GM12864 (cell line): ENCODE measurements around the gene RSRC2.
A peak's percentile ranks its signal among the peaks of the same experiment; 100 is the strongest.
"Not testable (repeated sequence)": the region's sequence is repeated elsewhere in the genome, so short reads cannot be mapped to it uniquely, and the experiment has no call there.

Experiments used
- DNase-seq: peaks from one replicate; pipeline ENCODE4 v3.0.0-alpha.2; 2011; ENCODE audit warnings: low read depth
- H3K4me3 ChIP-seq: 2 replicates; pipeline ENCODE4 v1.5.1; 2011; ENCODE audit warnings: mild to moderate bottlenecking, low read depth, low read length, control low read depth
- TF ChIP-seq, protein P1 (sequence below): IDR thresholded peaks from 2 replicates; pipeline ENCODE4 v1.5.1; 2011; ENCODE audit warnings: low read depth, mild to moderate bottlenecking, moderate library complexity, low read length, control low read depth, inconsistent platforms; ENCODE audit errors: missing control alignments

Gene RSRC2

GRCh38 chr12:122500685-122501488, 25.8 kb downstream of the RSRC2 start, which contains the start of gene ZCCHC8:
TSS of gene ZCCHC8 (minus strand) at chr12:122500932. CDS start at chr12:122500840, 92 bp downstream.
- TF ChIP-seq, protein P1, sequence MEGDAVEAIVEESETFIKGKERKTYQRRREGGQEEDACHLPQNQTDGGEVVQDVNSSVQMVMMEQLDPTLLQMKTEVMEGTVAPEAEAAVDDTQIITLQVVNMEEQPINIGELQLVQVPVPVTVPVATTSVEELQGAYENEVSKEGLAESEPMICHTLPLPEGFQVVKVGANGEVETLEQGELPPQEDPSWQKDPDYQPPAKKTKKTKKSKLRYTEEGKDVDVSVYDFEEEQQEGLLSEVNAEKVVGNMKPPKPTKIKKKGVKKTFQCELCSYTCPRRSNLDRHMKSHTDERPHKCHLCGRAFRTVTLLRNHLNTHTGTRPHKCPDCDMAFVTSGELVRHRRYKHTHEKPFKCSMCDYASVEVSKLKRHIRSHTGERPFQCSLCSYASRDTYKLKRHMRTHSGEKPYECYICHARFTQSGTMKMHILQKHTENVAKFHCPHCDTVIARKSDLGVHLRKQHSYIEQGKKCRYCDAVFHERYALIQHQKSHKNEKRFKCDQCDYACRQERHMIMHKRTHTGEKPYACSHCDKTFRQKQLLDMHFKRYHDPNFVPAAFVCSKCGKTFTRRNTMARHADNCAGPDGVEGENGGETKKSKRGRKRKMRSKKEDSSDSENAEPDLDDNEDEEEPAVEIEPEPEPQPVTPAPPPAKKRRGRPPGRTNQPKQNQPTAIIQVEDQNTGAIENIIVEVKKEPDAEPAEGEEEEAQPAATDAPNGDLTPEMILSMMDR, result peak; percentile 16
- peak; percentile 98 for DNase-seq
- H3K4me3 ChIP-seq, result peak within 1 kb of the TSS; percentile 97

DNA sequence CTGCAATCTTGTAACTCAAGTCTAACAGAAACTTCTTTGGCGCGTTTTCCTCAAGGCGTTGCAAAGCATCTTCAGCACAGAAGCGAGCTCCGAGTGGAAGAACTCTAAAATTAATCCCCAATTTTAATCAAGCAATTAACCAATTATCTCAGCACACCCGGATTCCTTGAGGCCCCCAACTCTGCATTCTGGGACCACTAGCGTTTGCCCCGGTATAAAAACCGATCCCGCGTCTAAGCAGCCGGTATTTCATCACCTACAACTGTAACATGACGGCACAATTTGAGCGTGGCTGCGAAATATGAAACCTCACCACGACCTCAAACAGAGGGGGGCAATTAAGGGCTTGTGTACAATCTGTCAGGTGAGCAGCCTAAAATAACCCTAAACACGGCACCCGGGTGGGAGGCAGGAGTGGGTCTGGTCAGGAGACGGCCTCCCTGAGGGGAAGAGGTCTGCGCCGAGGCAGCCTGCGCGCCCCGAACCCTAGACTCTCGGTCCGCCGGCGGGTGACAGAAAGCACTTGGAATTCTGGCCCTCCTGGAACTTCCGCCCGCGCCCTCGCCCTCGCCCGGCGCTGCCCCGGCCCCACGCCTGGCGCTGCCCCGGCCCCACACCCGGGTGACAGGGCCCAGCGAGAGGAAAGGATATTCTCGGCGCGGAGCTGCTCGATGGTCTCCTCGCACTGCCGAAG, 26.6 kb downstream of the RSRC2 start:
- TF ChIP-seq, protein P1, result no peak
- H3K4me3 ChIP-seq, result peak overlapping the region; percentile 97
- no peak for DNase-seq

GRCh38 chr12:122495258-122495657, 31.5 kb downstream of the RSRC2 start:
- H3K4me3 ChIP-seq, result no peak overlapping the region
- TF ChIP-seq, protein P1, result no peak
- no peak for DNase-seq

- not testable (repeated sequence) for DNase-seq, H3K4me3 ChIP-seq
Measured at GRCh38 chr12:122493222-122493621, 33.5 kb downstream of the RSRC2 start.

DNA sequence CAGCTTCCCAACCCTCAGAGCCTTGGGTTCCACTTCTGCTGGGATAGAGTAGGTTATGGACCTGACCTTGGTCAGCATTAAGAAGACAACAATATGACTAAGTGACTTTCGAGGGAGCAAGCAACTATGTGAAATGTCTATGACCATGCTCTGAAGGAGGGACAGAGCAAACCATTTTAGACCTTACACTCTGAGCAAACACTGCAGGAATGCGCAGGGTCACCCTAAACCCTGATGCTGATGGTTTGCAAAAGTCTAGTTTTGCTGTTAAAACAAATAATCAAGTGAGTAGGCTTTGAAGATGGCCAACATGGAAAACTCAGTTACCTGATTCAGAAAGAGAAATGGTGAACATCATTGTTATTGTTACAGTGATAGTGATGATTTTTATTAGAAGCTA, 34.7 kb downstream of the RSRC2 start:
- H3K4me3 ChIP-seq, result no peak overlapping the region
- TF ChIP-seq, protein P1, result no peak
- DNase-seq, result no peak

DNA sequence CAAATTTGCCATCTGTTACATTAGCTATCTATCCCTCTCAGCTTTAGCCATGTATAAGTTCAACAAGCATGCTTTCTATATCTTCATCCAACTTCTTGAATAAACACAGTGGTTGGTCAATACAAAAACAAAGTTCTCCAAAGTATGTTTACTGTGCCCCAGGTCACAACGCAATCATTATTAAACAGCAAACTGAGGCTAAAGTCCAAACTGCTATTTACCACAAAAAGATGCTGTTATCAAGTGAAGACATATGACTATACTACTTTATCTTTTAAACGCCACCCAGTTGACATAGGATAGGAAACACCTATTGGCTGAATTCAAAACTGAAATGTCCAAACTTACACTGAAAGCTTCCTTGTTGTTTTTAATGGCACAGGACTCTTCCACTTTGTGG, 37.7 kb downstream of the RSRC2 start:
- no peak overlapping the region for H3K4me3 ChIP-seq
- TF ChIP-seq, protein P1, result no peak
- DNase-seq, result no peak

GRCh38 chr12:122487807-122488206, 38.9 kb downstream of the RSRC2 start:
- not testable (repeated sequence) for H3K4me3 ChIP-seq, DNase-seq
